ENCODE results near the gene APOBEC4.
"Not testable (repeated sequence)": the region's sequence is repeated elsewhere in the genome, so short reads cannot be mapped to it uniquely, and the experiment has no call there.

Gene APOBEC4

GRCh38 chr1:183632114-183632513, 21.0 kb downstream of the APOBEC4 start:
- ChIA-PET POLR2A (no interaction called here), CTCF (interaction anchor here (1.3 kb wide), 1 partner anchor 23 kb away, joined by 3 read pairs; no protein-coding TSS in a partner anchor)
- TF ChIP-seq HDGF (IDR thresholded peaks at IDR 0.05; ENCODE audit: borderline replicate concordance) = no peak
- DNase-seq (ENCODE audit: extremely low spot score) = no peak

DNA sequence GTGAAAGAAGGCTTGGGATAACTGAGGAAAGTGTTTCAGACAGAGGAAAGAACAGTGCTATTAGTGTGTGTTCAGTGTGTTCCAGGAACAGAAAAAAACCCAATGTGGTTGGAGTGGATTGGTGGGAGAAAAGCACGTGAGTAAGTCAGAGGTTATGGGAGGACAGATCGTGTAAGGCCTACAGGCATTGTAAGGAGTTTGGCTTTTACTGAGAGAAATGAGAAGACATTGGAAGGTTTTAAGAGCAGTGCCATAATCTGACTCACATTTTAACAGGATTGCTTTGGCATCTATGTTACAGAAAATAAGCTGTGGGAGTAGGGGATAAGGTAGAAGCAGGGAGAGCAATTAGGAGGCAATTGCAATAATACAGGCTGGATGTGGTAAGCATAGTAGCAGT, 22.4 kb downstream of the APOBEC4 start:
- POLR2A ChIA-PET = no interaction called here
- no peak for TF ChIP-seq BHLHE40 (IDR thresholded peaks at IDR 0.05; ENCODE audit: borderline replicate concordance)
- TF ChIP-seq, protein P1, sequence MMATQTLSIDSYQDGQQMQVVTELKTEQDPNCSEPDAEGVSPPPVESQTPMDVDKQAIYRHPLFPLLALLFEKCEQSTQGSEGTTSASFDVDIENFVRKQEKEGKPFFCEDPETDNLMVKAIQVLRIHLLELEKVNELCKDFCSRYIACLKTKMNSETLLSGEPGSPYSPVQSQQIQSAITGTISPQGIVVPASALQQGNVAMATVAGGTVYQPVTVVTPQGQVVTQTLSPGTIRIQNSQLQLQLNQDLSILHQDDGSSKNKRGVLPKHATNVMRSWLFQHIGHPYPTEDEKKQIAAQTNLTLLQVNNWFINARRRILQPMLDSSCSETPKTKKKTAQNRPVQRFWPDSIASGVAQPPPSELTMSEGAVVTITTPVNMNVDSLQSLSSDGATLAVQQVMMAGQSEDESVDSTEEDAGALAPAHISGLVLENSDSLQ (IDR thresholded peaks at IDR 0.05) = no peak
- no peak for DNase-seq (ENCODE audit: extremely low spot score)
- CTCF ChIA-PET = no interaction called here

GRCh38 chr1:183628537-183628936, 24.6 kb downstream of the APOBEC4 start:
- TF ChIP-seq NFRKB (IDR thresholded peaks at IDR 0.05) = no peak
- TF ChIP-seq, protein P1 (IDR thresholded peaks at IDR 0.05) = no peak
- TF ChIP-seq FOXM1 (IDR thresholded peaks at IDR 0.05; ENCODE audit: borderline replicate concordance) = no peak
- TF ChIP-seq LEF1 (IDR thresholded peaks at IDR 0.05; ENCODE audit: borderline replicate concordance) = no peak
- TF ChIP-seq ELF4 (IDR thresholded peaks at IDR 0.05) = no peak
- POLR2A ChIA-PET = no interaction called here
- CTCF ChIA-PET = no interaction called here
- DNase-seq (ENCODE audit: extremely low spot score) = no peak

- DNase-seq (ENCODE audit: extremely low spot score); POLR2A ChIA-PET; CTCF ChIA-PET: not testable (repeated sequence)
Observed at GRCh38 chr1:183626236-183626635, 26.9 kb downstream of the APOBEC4 start.

- no peak for TF ChIP-seq SUZ12 (IDR thresholded peaks at IDR 0.05)
- no peak for TF ChIP-seq FOXK2 (IDR thresholded peaks at IDR 0.05)
- TF ChIP-seq, protein P1 (IDR thresholded peaks at IDR 0.05) = no peak
- TF ChIP-seq LEF1 (IDR thresholded peaks at IDR 0.05; ENCODE audit: borderline replicate concordance) = no peak
- TF ChIP-seq ELF4 (IDR thresholded peaks at IDR 0.05) = no peak
- TF ChIP-seq ZNF384 (IDR thresholded peaks at IDR 0.05) = no peak
- TF ChIP-seq TARDBP (IDR thresholded peaks at IDR 0.05) = no peak
- no peak for TF ChIP-seq L3MBTL2 (conservative IDR thresholded peaks at IDR 0.05)
- no peak for TF ChIP-seq ARNT (IDR thresholded peaks at IDR 0.05)
- no peak for TF ChIP-seq FOXA1 (IDR thresholded peaks at IDR 0.05)
- no peak for TF ChIP-seq NFRKB (IDR thresholded peaks at IDR 0.05)
- no peak for TF ChIP-seq SP1 (IDR thresholded peaks at IDR 0.05)
- peak; percentile 69 for DNase-seq (ENCODE audit: extremely low spot score)
- ChIA-PET POLR2A (interaction anchor here (1.4 kb wide), 1 partner anchor 18 kb away, joined by 3 read pairs; no protein-coding TSS in a partner anchor), CTCF (interaction anchor here (0.6 kb wide), 2 partner anchors 209 to 343 kb away, joined by 3 to 4 read pairs; no protein-coding TSS in a partner anchor)
Observed at GRCh38 chr1:183622884-183623785, 30.0 kb downstream of the APOBEC4 start.

DNA sequence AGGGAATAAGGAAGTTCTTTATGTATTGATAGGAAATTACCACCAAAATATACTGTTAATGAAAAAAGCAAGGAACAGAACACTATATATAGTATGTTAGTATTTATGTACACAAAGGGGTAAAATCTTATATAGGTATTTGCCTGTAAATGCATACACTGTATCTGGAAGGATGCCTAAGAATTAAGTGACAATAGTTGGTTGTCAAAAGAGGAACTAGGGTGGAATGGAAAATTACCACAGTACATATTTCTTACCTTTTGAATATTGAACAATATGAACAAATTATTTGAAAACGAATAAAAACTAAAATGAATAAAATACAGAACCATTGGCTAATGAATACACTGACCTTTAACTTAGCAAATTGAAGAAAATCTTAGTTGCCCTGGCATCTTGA, 31.1 kb downstream of the APOBEC4 start:
- no peak for DNase-seq (ENCODE audit: extremely low spot score)
- TF ChIP-seq LEF1 (IDR thresholded peaks at IDR 0.05; ENCODE audit: borderline replicate concordance) = no peak
- TF ChIP-seq, protein P1 (IDR thresholded peaks at IDR 0.05) = no peak
- TF ChIP-seq ELF4 (IDR thresholded peaks at IDR 0.05) = no peak
- TF ChIP-seq BHLHE40 (IDR thresholded peaks at IDR 0.05; ENCODE audit: borderline replicate concordance) = no peak
- TF ChIP-seq HDGF (IDR thresholded peaks at IDR 0.05; ENCODE audit: borderline replicate concordance) = no peak
- TF ChIP-seq ZNF384 (IDR thresholded peaks at IDR 0.05) = no peak
- no peak for TF ChIP-seq TARDBP (IDR thresholded peaks at IDR 0.05)
- no peak for TF ChIP-seq SP1 (IDR thresholded peaks at IDR 0.05)
- no peak for TF ChIP-seq FOXK2 (IDR thresholded peaks at IDR 0.05)
- TF ChIP-seq CTBP1 (IDR thresholded peaks at IDR 0.05; ENCODE audit: borderline replicate concordance) = no peak
- no peak for TF ChIP-seq SUZ12 (IDR thresholded peaks at IDR 0.05)
- no peak for TF ChIP-seq L3MBTL2 (conservative IDR thresholded peaks at IDR 0.05)
- TF ChIP-seq FOXM1 (IDR thresholded peaks at IDR 0.05; ENCODE audit: borderline replicate concordance) = no peak
- TF ChIP-seq NFRKB (IDR thresholded peaks at IDR 0.05) = no peak
- no peak for TF ChIP-seq FOXA1 (IDR thresholded peaks at IDR 0.05)
- TF ChIP-seq ARNT (IDR thresholded peaks at IDR 0.05) = no peak
- ChIA-PET POLR2A (interaction anchor here (1.4 kb wide), 1 partner anchor 17 kb away, joined by 3 read pairs; no protein-coding TSS in a partner anchor), CTCF (interaction anchor here (0.7 kb wide), 1 partner anchor 545 kb away, joined by 3 read pairs; no protein-coding TSS in a partner anchor)
